HepG2 (cell line): ENCODE results near the gene IPO5. TPM values are rescaled to one million over a fixed set of nuclear protein-coding genes. Genes with fewer than 3 reads are reported as not detected.

Source experiments
- ARID5B ChIP-seq: IDR thresholded peaks from 2 replicates; pipeline ENCODE4 v1.4.0; 2020; ENCODE audit warnings: mild to moderate bottlenecking, missing genetic modification reagents
- FOXA1 ChIP-seq, 2 experiments: fragments of 450-650 bp in 1 of 2; sonication (generic) in 1 of 2; formaldehyde crosslinking in 1 of 2; IDR thresholded peaks; 2 replicates each; pipeline versions ENCODE4 v1.4.0 to v1.6.1; 2016 to 2020; ENCODE audit warnings: missing genetic modification reagents in 1 of 2
- HMGA1 ChIP-seq: sonication (generic); formaldehyde crosslinking; conservative IDR thresholded peaks from 2 replicates; pipeline ENCODE4 v1.4.0; 2020; ENCODE audit warnings: missing genetic modification reagents
- IKZF5 ChIP-seq: IDR thresholded peaks from 2 replicates; pipeline ENCODE4 v1.6.1; 2018; ENCODE audit warnings: missing genetic modification reagents, mild to moderate bottlenecking, missing compliant biosample characterization
- MIER3 ChIP-seq: IDR thresholded peaks from 2 replicates; pipeline ENCODE4 v1.6.1; 2016; ENCODE audit warnings: missing compliant biosample characterization, borderline replicate concordance
- MTERF4 ChIP-seq: sonication (generic); formaldehyde crosslinking; IDR thresholded peaks from 2 replicates; pipeline ENCODE4 v1.8.0; 2023; ENCODE audit warnings: mild to moderate bottlenecking, missing genetic modification reagents
- REPIN1 ChIP-seq: sonication (generic); formaldehyde crosslinking; IDR thresholded peaks from 2 replicates; pipeline ENCODE4 v1.8.0; 2022; ENCODE audit warnings: missing genetic modification reagents, low read depth, mild to moderate bottlenecking, borderline replicate concordance
- SETDB1 ChIP-seq: sonication (generic); formaldehyde crosslinking; IDR thresholded peaks from 2 replicates; pipeline ENCODE4 v1.5.1; 2020; ENCODE audit warnings: missing genetic modification reagents, mild to moderate bottlenecking, borderline replicate concordance
- SKIL ChIP-seq: sonication (generic); formaldehyde crosslinking; IDR thresholded peaks from 2 replicates; pipeline ENCODE4 v1.8.0; 2022; ENCODE audit warnings: missing genetic modification reagents, mild to moderate bottlenecking, moderate library complexity, borderline replicate concordance
- THYN1 ChIP-seq: sonication (generic); formaldehyde crosslinking; IDR thresholded peaks from 2 replicates; pipeline ENCODE4 v1.8.1; 2023; ENCODE audit warnings: low read depth, mild to moderate bottlenecking, moderate library complexity, missing genetic modification reagents, borderline replicate concordance
- ZBTB26 ChIP-seq: IDR thresholded peaks from 2 replicates; pipeline ENCODE4 v1.6.1; 2016; ENCODE audit warnings: missing compliant biosample characterization, missing genetic modification reagents, borderline replicate concordance
- ZKSCAN8 ChIP-seq: IDR thresholded peaks from 2 replicates; pipeline ENCODE4 v1.6.1; 2016; ENCODE audit warnings: borderline replicate concordance, missing genetic modification reagents, missing compliant biosample characterization
- ZNF205 ChIP-seq: IDR thresholded peaks from 2 replicates; pipeline ENCODE4 v1.6.1; 2018; ENCODE audit warnings: missing biosample characterization, missing genetic modification reagents
- ZNF350 ChIP-seq: sonication (generic); formaldehyde crosslinking; IDR thresholded peaks from 2 replicates; pipeline ENCODE4 v1.4.0; 2020; ENCODE audit warnings: mild to moderate bottlenecking, low read depth, missing genetic modification reagents, borderline replicate concordance
- ZNF639 ChIP-seq: conservative IDR thresholded peaks from 2 replicates; pipeline ENCODE4 v1.6.1; 2018; ENCODE audit warnings: missing genetic modification reagents
- ZNF644 ChIP-seq: IDR thresholded peaks from 2 replicates; pipeline ENCODE4 v1.6.1; 2016; ENCODE audit warnings: low read depth
- ZNF747 ChIP-seq: sonication (generic); formaldehyde crosslinking; IDR thresholded peaks from 2 replicates; pipeline ENCODE4 v1.8.1; 2023; ENCODE audit warnings: missing genetic modification reagents, mild to moderate bottlenecking, borderline replicate concordance
- ZNF878 ChIP-seq: sonication (generic); formaldehyde crosslinking; IDR thresholded peaks from 2 replicates; pipeline ENCODE4 v1.8.1; 2023; ENCODE audit warnings: mild to moderate bottlenecking, missing genetic modification reagents, moderate library complexity
- polyA plus RNA-seq, 8 experiments: library from polyadenylated mRNA; depleted of rRNA in 3 of 8; stranded (reverse) in 7 of 8; unstranded in 1 of 8; fragments of >200 nt; fragmentation: Illumina TruSeq in 4 of 8; extraction: Trizol in 4 of 8; gene quantifications; 2 replicates each; pipeline versions ENCODE4 v1.2.1 to v1.2.3, GENCODE V29; 2011 to 2016; ENCODE audit warnings: low read depth in 4 of 8, missing spikeins in 1 of 8, mixed read lengths in 1 of 8; ENCODE audit not compliant: insufficient read depth in 1 of 8
- total RNA-seq, 5 experiments: library from RNA; depleted of rRNA; stranded (reverse); fragments of >200 nt; fragmentation: Illumina TruSeq; extraction: Trizol; gene quantifications; 2 replicates each; pipeline ENCODE4 v1.2.3, GENCODE V29; 2016; ENCODE audit warnings: low read depth in 1 of 5

The IPO5 gene
- total and polyA plus RNA-seq, 2 of the 13 experiments (the other 11 are each of a cell fraction or from before 2014, with no cell fraction given), result 155 to 242 TPM

- TF ChIP-seq SKIL (CRISPR knock-in tag), result peak; percentile 95
- TF ChIP-seq IKZF5 (CRISPR knock-in tag), result peak; percentile 82
- TF ChIP-seq ZNF639 (CRISPR knock-in tag), result 0 out of 2 replicates have a peak, but pooled peaks have one; percentile 56
- TF ChIP-seq REPIN1 (CRISPR knock-in tag), result peak; percentile 50; the same call in 1 of the 2 replicates
- TF ChIP-seq ZNF878, result no peak; the same call in 1 of the 2 replicates
- TF ChIP-seq ZNF747 (CRISPR knock-in tag), result peak; percentile 69; the same call in 1 of the 2 replicates
- TF ChIP-seq SETDB1 (CRISPR knock-in tag), result no peak
- peak; percentile 75; the same call in 1 of the 2 replicates for TF ChIP-seq ZNF350 (CRISPR knock-in tag)
- TF ChIP-seq ZBTB26 (CRISPR knock-in tag), result 0 out of 2 replicates have a peak, but pooled peaks have one; percentile 37
- TF ChIP-seq HMGA1 (CRISPR knock-in tag), result no peak
- peak; percentile 72 for TF ChIP-seq ZKSCAN8 (CRISPR knock-in tag)
- TF ChIP-seq THYN1 (CRISPR knock-in tag), result no peak
- TF ChIP-seq ZNF644 (CRISPR knock-in tag), result 0 out of 2 replicates have a peak, but pooled peaks have one; percentile 45
- TF ChIP-seq ZNF205, result peak; percentile 89
- TF ChIP-seq ARID5B (CRISPR knock-in tag), result peak; percentile 97
- TF ChIP-seq MTERF4, result no peak
- TF ChIP-seq MIER3 (CRISPR knock-in tag), result peak; percentile 87
- no peak for TF ChIP-seq FOXA1 (IDR thresholded peaks at IDR 0.05)
- TF ChIP-seq FOXA1 (CRISPR knock-in tag; IDR thresholded peaks at IDR 0.05), result peak; percentile 41; the same call in 1 of the 2 replicates
These were observed 73.0 kb downstream of the IPO5 start (continued) for GRCh38 chr13:98026457-98026857.
